NCI-H2196 (cell line): ENCODE data around the gene DNMT3A.
"Not testable (repeated sequence)": the region's sequence is repeated elsewhere in the genome, so short reads cannot be mapped to it uniquely, and the experiment has no call there.

Experiments
- DNase-seq: peaks from one replicate; lab custom pipeline; 2025; ENCODE audit not compliant: unreplicated experiment; lab: John Stamatoyannopoulos, UW

Gene DNMT3A

DNA sequence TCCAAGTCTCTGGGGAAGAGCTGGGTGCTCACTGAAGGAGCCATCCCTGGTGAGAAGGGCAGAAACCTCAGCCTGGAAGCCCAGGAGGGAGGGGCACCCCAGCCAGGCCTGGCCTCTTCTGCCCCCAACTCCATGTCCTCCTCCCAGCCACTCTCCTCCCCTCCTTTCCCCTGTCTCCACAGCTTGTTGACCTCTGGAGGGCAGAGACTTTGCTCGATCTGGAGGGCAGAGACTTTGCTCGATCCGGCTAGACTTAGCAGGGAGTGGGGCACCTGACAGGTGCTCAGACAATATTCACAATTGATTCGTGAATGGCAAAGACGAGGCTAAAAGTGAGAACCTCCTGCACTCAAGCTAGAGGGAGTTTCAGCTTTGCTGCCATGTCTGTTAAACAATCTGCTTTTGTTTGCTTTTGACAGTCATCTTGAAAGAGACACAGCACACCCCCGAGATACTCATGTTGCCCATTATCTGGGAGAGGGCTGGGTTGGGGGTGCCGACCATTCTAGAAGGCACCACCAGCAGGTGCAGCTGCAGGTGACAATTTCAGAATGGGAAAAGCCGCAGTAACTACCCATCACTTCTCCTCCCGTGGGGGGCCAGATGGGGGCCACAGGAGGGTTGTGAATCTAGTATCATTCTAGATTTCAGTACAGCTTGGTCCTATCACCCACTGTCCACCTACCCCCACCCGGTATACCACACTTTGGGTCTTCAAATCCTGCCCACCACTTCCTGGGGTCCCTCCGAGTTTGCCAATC, 54.8 kb downstream of the DNMT3A start:
- DNase-seq, result no peak

- no peak for DNase-seq
Measured at GRCh38 chr2:25286025-25286400, 55.7 kb downstream of the DNMT3A start.

DNA sequence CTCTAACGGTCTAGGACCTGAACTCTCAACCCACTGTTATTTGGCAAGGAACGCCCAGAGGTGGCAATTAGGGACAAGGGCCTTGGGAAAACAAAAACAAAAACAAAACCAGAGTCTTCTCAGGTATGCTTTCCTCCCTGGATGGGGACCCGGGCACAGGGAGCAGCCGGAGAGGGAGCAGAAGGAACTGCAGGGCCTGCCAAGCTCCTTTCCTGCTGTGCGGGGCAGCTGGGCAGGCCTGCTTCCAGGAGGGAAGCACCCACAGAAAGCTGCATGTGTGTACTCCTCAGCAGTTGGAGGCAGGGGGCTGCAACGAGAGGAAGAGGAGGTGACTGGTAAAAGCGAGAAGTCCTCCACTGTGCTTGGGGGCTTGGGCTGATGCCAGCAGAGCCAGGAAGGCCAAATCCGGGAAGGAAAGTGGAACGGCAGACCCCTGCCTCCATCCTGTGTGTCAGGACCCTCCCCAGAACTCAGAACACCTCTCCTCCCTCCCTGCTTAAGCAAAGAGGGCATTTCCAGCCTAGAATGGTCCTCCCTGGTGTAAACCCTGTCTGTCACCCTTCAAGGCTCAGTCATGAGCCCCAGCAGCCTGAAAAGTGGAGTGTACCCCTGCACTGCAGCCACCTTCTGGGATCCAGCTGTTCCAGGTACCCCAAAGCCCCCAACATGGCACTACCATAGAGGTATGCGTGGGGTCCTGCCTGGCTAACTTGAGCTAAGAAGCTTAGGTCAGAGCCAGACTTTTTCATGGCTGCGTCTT, 56.3 kb downstream of the DNMT3A start:
- DNase-seq, result no peak

- DNase-seq, result no peak
Measured at GRCh38 chr2:25284756-25285155, 57.0 kb downstream of the DNMT3A start.

DNA sequence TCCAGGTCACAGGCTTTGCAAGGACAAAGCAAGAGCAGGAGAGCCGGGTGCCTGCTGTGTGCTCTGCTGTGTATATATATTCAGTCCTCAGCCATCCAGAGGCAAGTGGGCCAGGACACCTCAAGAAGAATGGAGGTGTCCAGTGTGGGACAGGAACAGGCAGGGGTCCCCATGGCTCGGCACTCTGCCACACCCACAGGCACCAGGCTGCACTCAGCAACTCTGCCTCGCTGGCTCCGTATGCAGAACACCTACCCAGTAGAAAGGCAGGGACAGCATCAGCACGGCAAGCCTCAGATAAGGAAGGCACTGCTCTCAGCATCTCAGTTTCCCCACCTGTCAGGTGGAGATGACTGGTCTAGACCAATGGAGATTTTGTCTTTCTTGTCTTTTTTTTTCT, 57.8 kb downstream of the DNMT3A start:
- no peak for DNase-seq

DNA sequence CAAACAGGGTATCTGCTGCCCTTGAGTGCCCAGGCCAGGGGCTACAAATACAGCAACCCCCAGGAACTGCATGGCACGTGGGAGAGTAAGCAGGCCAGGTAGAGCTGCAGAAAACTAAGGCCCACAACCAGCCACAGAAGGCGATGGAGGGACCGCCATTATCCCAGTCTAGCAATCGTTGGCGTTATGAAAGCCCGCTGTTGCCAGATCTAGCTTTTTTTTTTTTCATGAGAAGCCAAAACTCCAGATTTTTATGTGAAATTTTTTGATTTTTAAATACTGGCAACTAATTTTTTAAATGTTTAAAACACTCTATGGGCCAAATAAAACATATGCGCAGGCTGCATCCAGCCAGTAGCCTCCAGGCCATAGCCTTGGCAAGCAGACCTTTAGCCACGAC, 59.8 kb downstream of the DNMT3A start:
- no peak for DNase-seq

GRCh38 chr2:25281522-25281921, 60.2 kb downstream of the DNMT3A start:
- peak; percentile 60 for DNase-seq

DNA sequence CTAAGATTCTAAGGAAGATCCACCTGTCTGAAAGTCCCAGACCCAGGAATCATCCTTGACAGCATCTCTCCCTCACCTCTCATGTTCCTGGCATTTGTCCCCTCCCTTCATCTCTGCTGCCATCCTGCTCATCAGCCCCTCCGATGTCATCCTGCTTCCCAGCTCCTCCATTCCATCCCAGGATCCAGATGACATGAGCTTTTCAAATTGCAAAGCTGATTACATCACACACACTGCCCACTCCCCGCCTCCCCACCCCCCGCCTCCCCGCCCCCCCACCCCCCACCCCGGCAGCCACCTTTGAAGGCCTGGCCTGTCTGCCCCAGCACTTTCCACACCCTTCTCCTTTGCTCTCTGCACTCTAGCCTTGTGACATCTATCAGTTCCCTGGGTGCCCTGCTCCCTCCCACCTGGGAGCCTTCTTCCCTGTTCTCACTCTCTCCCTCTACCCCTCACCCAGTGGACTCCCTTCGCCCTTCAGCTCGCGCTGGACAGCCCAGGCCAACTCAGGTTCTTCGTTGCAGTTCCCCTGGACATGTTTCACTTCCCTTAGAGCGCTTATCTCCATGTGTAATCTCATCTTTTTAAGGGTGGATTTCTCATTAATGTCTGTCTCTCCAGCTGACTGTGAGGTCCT, 61.6 kb downstream of the DNMT3A start:
- DNase-seq, result no peak

DNA sequence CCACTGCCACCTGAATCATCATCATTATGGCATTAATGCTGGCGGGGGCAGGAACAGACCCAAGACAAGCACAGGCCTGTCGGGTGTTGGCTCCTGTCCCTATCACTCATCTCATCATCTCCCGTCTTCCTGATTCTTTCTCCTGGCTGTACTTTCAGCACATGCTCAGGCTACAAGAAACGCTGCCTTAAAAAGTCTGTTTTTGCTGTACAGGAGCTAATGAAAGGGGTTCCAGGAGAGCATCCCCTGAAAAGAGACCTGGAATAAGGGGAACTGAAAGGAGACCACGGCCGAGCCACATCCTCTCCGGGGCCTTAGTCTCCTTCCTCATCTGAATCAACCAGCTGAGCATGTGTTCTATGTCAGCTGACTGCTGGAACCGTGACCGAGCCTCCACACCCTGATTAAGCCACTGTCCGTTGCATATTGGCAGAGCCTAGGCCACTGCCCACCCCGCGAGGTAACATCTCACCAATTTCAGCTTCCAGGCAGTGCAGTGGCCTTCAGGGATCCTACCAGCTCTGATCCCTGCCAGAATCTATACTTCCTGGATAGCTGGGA, 62.6 kb downstream of the DNMT3A start:
- peak; percentile 48 for DNase-seq

- no peak for DNase-seq
Measured at GRCh38 chr2:25276569-25277465, 64.9 kb downstream of the DNMT3A start.

- DNase-seq, result no peak
Measured at GRCh38 chr2:25275575-25275965, 66.2 kb downstream of the DNMT3A start.

DNA sequence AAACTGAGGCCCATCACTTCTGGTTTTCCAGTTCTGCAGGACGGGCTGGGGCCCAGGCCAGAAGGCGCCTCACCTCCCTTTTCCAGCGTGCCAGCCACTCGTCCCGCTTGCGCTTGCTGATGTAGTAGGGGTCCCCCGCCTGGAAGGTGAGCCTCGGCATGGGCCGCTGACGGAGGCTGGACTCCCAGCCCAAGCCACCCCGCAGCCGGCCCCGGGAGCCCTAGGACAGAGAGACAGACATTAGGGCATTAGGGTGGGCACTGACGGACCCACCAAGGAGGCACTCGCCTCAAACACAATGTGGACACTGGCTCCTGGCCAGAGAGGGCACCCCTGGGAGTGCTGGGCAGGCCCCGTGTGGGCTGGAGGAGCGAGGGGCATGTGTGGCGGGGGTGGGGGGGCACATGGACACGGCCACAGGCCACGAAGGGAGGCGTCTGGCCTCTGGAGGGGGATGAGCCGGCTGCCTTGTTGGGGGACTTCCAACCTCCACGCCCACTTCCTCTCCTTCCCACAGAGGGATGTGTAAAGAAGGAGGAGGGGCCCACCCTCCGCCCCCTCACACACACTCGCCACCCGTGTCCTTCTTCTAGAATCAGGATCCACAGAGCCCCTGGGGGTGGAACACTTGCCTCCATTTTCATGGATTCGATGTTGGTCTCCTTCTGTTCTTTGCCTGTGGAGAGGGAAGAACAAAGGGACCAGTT, 66.7 kb downstream of the DNMT3A start:
- no peak for DNase-seq

DNA sequence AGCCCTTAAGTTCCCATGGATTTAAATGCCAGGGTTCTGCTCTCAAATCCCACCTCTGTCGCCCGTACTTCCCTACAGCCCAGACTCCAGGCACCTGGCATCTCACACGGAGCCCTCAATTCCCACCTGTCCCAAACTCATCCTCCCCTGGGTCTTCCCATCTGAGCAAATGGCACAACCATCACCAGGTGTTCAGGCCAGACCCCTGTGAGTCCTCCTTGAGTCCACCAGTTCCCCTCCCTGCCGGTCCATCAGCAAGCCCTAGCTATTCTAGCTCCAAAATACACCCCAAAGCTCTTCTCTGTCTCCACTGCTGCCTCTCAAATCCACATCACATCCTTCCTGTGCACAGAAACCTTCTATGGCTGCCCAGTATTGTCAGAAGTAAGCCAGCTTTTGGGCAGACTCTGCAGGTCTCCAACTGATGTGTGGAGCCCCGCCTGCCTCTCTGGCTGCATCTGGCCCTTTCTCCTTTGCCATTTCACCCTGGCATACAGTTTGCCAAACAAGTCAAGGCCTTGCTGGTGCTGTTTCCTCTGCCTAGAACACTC, 67.7 kb downstream of the DNMT3A start:
- DNase-seq, result no peak

DNA sequence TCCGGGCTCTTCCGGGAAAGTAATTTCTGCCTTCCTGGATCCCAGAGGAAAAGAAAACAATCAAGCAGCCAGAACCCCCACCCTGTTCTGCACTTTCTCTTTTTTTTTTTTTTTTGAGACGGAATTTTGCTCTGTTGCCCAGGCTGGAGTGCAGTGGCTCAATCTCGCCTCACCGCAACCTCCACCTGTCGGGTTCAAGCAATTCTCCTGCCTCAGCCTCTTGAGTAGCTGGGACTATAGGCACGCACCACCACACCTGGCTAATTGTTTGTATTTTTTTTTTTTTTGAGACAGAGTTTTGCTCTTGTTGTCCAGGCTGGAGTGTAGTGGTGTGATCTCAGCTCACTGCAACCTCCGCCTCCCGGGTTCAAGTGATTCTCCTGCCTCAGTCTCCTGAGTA, 69.0 kb downstream of the DNMT3A start:
- not testable (repeated sequence) for DNase-seq

GRCh38 chr2:25270061-25270460, 71.7 kb downstream of the DNMT3A start:
- DNase-seq, result no peak

GRCh38 chr2:25269233-25269632, 72.5 kb downstream of the DNMT3A start:
- DNase-seq, result no peak

- no peak for DNase-seq
Measured at GRCh38 chr2:25268139-25268538, 73.6 kb downstream of the DNMT3A start.

GRCh38 chr2:25266399-25266798, 75.3 kb downstream of the DNMT3A start:
- DNase-seq, result no peak

- peak; percentile 9 for DNase-seq
Measured at GRCh38 chr2:25265802-25266201, 75.9 kb downstream of the DNMT3A start.

DNA sequence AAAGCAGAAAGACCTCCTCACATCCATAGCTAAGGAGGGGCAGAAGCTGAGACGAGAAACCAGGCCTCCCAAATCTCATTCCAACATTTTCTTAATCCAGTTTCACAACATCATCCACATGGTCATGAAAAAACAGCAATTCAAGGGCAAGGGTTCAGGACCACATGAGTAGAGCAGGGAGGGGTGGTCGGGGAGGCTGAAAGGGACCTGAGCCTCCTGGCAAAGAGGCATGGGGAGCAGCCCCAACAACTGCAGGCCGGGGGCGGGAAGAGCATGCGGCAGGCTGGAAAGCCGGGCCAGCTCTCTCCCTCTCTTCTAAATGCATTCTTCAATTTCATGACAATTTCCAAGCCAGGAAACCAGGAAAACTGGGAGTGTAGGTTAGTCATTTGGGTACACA, 76.7 kb downstream of the DNMT3A start:
- no peak for DNase-seq
